T-helper 22 cell (primary cell): Measurements from ENCODE around the gene LRRC36.
"Not testable (repeated sequence)": the region's sequence is repeated elsewhere in the genome, so short reads cannot be mapped to it uniquely, and the experiment has no call there.

Source experiments
- DNase-seq: peaks from one replicate; pipeline ENCODE4 v3.0.0-alpha.2; 2020; ENCODE audit warnings: low read depth

The LRRC36 gene

DNA sequence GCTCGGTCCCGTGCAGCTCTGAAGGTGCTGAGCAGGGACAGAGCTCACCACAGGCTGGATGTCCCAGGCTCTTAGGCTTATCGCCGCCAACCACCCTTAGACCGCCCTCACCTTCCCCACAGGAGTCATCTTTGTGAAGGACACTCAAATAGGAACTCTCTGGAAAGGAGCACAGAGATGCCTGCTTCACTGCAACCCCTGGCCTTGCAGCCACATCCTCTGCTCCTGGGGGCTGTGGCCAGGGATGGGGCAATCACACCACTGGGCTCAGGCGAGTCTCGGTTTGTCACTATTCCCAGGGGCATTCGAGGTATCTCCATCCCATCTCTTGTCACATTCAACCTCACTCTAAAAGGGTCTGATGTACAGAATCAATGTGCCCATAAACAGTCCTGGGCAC is 78.7 kb downstream of the LRRC36 start:
- no peak for DNase-seq

- no peak for DNase-seq
Measured at GRCh38 chr16:67406111-67406971, 79.7 kb downstream of the LRRC36 start.

DNA sequence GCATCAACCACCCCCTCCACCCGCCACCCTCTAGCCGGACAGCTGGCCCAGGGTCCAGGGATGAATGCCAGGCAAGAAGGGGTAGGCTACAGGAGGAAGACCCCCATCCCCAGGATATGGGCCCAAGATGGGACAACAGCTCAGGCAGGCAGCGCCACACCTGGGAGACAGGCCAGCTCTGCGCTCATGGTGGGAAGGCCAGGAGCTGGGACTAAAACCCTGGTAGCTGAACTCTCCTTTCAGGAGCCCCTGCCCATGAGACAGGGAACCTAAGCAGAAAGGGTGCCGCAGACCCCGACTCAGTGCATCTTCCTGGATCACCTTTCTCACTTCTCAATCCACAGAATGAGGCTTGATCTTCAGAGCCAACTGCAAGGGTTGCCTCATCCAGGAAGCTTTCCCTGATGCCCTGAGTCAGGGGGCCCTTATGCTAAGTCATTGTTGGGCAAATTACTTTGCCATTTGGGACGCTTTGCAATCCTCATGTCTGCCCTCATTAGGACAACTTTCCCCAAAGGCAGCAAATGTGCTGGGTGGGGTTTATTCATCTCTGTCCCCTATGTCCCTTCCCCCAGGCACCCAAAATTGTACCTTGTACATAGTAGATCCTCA is 80.7 kb downstream of the LRRC36 start:
- DNase-seq = no peak

- no peak for DNase-seq
Measured at GRCh38 chr16:67407788-67408452, 81.3 kb downstream of the LRRC36 start.

DNA sequence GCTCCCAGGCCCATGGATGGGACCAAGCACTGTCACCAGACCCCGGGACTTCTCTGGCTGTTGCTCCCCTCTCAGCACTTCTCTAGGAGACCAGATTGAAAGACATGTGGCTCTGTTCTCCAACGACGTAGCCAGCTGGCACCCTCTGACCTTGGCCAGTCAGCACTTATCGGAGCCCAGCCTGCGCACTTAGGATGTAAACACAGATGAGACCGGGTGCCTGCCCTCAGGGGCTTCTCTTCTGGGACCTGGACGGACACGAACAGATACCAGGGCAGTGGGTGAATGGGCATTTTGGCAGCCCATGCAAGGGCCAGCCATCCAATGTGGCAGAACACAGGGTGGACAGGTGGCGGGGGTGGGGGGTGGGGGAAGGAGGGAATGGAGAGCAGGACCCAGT is 83.0 kb downstream of the LRRC36 start:
- no peak for DNase-seq

DNA sequence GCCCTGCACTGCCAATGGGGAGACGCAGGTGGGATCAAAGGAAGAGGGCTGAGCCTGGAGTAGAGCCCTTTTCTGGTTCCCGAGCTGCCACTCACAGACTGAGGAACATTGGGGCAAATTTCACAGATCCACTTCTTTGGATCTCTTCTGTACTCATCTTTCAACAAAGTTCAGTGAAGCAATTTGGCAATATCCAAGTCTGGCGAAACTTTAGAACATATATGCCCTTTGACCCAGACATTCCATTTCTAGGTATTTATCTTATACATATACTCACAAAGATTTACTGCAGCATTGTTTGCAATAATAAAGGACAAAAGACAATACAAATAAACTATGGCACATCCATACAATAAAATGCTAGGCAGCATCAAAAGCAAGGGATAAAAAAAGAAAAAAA is 84.7 kb downstream of the LRRC36 start:
- DNase-seq = no peak

- no peak for DNase-seq
Measured at GRCh38 chr16:67412294-67412693, 85.7 kb downstream of the LRRC36 start.

DNA sequence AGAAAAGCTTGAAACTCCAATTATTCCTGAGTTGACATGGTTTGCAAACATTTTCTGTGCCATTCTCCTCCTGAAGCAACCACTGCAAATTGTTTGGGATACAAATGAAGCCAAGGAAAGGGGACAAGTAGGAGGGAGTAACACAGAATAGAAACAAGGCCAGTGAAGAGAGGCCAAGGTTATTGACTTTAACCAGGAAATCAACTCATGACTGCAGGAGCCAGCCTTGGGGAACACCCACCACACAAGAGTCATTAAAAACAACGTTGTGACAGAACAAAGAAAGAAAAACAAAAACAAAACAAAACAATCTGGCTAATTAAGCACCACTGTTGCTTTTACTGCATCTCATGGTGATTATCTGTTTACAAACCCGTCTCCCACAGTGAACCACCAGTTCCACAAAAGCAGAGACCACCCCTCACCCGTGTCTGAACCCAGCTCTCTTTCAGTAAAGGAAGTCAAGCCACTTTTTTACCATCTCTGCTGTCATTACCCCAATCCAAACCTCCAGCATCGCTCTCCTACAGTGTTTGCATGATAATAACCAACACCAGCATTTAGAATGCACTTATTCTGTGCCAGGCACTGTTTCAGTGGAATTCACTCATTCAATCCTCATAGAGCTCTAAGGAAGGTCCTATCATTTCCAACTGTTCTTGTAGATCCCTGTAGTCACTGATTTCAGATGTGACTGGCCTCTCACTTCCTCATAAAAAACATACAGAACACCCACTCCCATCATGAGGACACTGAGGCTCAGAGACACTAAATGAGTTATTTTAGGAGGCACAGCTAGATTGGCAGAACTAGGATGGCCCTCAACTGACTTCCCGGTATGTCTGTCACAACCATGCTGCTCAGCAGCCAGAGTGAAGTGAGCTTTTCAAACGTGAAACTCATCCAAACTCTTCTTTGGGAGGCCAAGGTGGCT is 87.6 kb downstream of the LRRC36 start:
- DNase-seq = no peak

DNA sequence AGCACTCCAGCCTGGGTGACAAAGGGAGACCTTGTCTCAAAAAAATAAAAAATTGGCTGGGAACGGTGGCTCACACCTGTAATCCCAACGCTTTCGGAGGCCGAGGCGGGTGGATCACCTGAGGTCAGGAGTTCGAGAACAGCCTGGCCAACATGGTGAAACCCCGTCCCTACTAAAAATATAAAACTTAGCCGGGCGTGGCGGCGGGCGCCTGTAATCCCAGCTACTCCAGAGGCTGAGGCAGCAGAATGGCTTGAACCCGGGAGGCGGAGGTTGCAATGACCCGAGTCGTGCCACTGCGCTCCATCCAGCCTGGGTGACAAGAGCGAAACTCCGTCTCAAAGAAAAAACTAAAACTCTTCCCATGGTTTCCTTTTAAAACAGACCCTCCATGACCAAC is 88.8 kb downstream of the LRRC36 start:
- not testable (repeated sequence) for DNase-seq

GRCh38 chr16:67415872-67416793 is 89.5 kb downstream of the LRRC36 start, which contains the start of gene ZDHHC1:
ZDHHC1 (minus strand) TSS chr16:67416477; CDS start chr16:67407775, 8,702 bp downstream.
- no peak for DNase-seq

- no peak for DNase-seq
Measured at GRCh38 chr16:67417333-67418061, 90.9 kb downstream of the LRRC36 start.

GRCh38 chr16:67419502-67419901 is 92.9 kb downstream of the LRRC36 start:
- no peak for DNase-seq

GRCh38 chr16:67419931-67420330 is 93.3 kb downstream of the LRRC36 start:
- DNase-seq = no peak

DNA sequence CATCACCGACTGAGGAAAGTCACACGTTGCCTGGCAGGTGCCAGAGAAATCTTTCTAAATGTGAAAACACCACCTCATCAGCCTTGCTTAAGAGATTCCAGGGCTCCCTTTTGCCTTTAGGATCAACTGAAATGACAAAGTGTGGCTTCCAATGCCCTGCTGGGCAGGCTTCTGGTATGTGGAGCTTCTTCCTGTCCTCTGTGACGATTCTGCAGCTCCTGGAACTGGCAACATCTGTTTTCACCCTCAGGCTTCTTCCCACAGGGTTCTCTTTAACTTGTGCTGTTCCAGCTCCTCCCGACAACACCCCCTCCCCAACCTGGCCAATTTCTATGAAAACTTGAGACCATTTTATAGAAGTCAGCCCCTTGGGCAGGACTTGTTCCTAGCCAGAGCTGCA is 94.4 kb downstream of the LRRC36 start:
- no peak for DNase-seq

DNA sequence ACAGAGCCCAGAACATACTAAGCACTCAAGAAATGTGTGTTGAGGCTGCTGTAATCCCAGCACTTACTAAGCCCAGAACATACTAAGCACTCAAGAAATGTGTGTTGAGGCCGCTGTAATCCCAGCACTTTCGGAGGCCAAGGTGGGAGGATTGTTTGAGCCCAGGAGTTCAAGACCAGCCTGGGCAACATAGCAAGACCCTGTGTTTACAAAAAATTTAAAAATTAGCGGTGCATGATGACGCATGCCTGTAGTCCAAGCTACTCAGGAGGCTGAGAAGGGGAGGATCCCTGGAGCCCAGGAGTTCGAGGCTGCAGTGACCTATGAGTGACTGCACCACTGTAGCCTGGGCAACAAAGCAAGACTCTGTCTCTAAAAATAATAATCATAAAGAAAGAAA is 96.4 kb downstream of the LRRC36 start:
- no peak for DNase-seq

- no peak for DNase-seq
Measured at GRCh38 chr16:67423611-67424260, 97.1 kb downstream of the LRRC36 start.

DNA sequence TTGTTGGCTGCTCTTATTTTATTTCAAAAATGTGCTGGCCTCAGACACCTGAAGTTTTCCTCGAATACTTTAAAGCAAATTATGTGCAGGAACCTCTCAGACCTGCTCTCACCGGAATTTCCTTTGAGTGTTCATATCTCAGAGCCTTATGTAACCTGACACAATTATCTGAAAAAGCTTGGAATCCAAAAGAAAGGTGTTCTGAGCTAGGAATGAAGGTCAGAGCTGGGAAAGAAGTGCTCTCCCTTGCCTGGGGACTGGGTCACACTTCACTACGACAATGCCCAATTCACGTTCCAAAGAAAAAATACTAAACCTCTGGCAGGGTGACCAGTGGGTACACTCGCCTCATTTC is 97.6 kb downstream of the LRRC36 start:
- no peak for DNase-seq

GRCh38 chr16:67425061-67425460 is 98.4 kb downstream of the LRRC36 start:
- no peak for DNase-seq

DNA sequence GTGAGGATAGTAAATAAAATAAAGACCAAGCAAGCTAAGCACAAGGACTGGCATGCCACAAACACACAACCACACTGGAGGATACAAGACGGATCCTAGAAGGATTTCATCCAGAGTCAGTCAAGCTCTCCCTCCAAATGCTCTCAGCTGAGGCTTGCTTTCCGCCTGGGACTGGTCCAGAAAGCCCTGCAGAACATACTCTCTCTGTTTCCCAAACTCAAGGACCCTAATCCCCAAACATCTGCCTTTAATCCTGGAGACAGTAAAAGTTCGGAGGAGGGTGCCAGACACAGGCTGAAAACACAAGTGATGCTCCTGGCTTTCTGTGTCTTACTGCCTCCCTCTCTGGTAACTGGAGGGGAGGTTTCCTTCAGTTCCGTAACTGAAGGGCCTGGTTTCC is 99.0 kb downstream of the LRRC36 start:
- DNase-seq = no peak

DNA sequence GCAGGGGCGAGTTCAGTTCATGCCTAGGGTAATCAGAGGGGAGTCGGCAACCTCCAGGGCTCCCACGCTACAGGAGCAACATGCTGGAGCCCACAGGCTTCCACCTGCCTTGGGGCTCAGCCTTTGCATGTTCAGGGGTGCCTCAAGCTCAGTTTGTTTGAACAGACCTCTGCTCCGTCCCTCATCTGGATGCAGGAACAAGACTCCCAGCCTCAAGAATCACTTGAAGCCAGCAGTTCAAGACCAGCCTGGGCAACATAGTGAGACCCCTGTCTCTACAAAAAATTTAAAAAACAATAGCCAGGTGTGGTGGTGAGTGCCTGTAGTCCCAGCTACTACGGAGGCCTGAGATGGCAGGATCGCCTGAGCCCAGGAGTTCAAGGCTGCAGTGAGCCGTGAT is 99.4 kb downstream of the LRRC36 start:
- DNase-seq = no peak
